Cardiac fibroblast (primary cell): Measurements from ENCODE around the gene NOXA1.

ENCODE experiments used
- DNase-seq, 2 donors: peaks; one replicate each; pipeline versions ENCODE4 v3.0.0 to v3.0.0-alpha.2; 2010; ENCODE audit warnings: low read depth in 2 of 2
- H3K4me3 ChIP-seq, 2 donors: replicated peaks in 1 of 2; 1 replicate in 1 of 2; 2 replicates in 1 of 2; pipeline ENCODE4 v1.5.1; 2011; ENCODE audit warnings: low read depth in 2 of 2, low read length in 2 of 2, mild to moderate bottlenecking in 2 of 2, moderate library complexity in 1 of 2
- CTCF ChIP-seq: IDR thresholded peaks from one replicate; pipeline ENCODE4 v1.5.1; 2011; ENCODE audit warnings: low read depth, mild to moderate bottlenecking, low read length, inconsistent platforms

Gene NOXA1

GRCh38 chr9:137379761-137380161, 43.4 kb upstream of the NOXA1 start:
- no peak for TF ChIP-seq CTCF
- DNase-seq: no peak
- H3K4me3 ChIP-seq: no peak overlapping the region

GRCh38 chr9:137380171-137380570, 43.0 kb upstream of the NOXA1 start:
- TF ChIP-seq CTCF: no peak
- no peak for DNase-seq

GRCh38 chr9:137380606-137381005, 42.6 kb upstream of the NOXA1 start:
- DNase-seq: no peak
- H3K4me3 ChIP-seq: no peak overlapping the region
- no peak for TF ChIP-seq CTCF

More at GRCh38 chr9:137380171-137380570, 43.0 kb upstream of the NOXA1 start:
- H3K4me3 ChIP-seq: no peak overlapping the region

GRCh38 chr9:137381501-137382443, 41.4 kb upstream of the NOXA1 start:
- no peak for DNase-seq
- no peak overlapping the region for H3K4me3 ChIP-seq
- TF ChIP-seq CTCF: no peak

- no peak overlapping the region for H3K4me3 ChIP-seq
- no peak for TF ChIP-seq CTCF
- DNase-seq: no peak
Measured at GRCh38 chr9:137382444-137383080, 40.6 kb upstream of the NOXA1 start.

GRCh38 chr9:137383081-137383783, 40.0 kb upstream of the NOXA1 start:
- no peak for TF ChIP-seq CTCF
- no peak overlapping the region for H3K4me3 ChIP-seq
- DNase-seq: no peak
